AG04450 (cell line): ENCODE data around the gene TMEM87B. TPM values are rescaled to one million over a fixed set of nuclear protein-coding genes. Genes with fewer than 3 reads are reported as not detected.

Source experiments
- CTCF ChIA-PET: fragments of 300-600, 350-600 bp; formaldehyde crosslinking; extraction: SDS; loops from one replicate; lab custom pipeline; 2022; ENCODE audit warnings: antibody characterized with exemption, inconsistent platforms; lab: Charles Lee
- POLR2A ChIA-PET: fragments of 350-600 bp; formaldehyde crosslinking; extraction: SDS; loops from one replicate; lab custom pipeline; 2021; ENCODE audit warnings: antibody characterized with exemption, inconsistent platforms; lab: Yijun Ruan, JAX
- DNase-seq: peaks from one replicate; pipeline ENCODE4 v3.0.0-alpha.2; 2011; ENCODE audit warnings: low read depth, low spot score
- H3K27ac ChIP-seq: one replicate; pipeline ENCODE4 v1.5.1; 2012; ENCODE audit warnings: low read depth, low read length, control low read depth
- H3K27me3 ChIP-seq: one replicate; pipeline ENCODE4 v1.6.0; 2012; ENCODE audit warnings: low read length; ENCODE audit not compliant: control insufficient read depth, insufficient read depth
- H3K4me3 ChIP-seq: 2 replicates; pipeline ENCODE4 v1.5.1; 2011; ENCODE audit warnings: mild to moderate bottlenecking, low read depth, low read length, control low read depth
- H3K9me3 ChIP-seq: 2 replicates; pipeline ENCODE4 v1.5.1; 2012; ENCODE audit warnings: low read length; ENCODE audit not compliant: control insufficient read depth, insufficient read depth
- polyA plus RNA-seq: library from polyadenylated mRNA; depleted of rRNA; stranded (reverse); fragments of >200 nt; gene quantifications from 2 replicates; pipeline ENCODE4 v1.2.3, GENCODE V29; 2011
- TF ChIP-seq, protein P1 (sequence below): IDR thresholded peaks from 2 replicates; pipeline ENCODE4 v1.5.1; 2011; ENCODE audit warnings: low read depth, low read length, control low read depth, inconsistent platforms

TMEM87B gene
- polyA plus RNA-seq, 1 experiment: 24.5 TPM

DNA sequence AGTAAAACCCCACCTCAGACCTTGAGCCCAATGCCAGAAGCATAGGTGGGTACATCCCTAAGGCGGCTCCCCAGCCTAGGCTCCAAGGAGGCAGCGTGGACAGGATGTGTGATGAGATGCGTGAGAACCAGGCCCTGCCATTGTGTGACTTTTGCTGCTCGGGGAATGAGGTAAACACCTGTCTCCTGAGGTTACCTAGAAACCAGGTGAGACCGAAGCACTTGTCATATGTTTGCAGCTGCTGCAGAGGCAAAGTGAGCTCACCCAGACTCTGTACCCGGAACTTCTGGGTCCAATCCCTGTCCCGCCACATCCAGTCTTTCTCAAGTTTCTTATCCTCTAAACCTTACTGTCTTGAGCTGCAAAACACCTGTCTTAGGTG lies 86.5 kb downstream of the TMEM87B start:
- ChIA-PET CTCF (no interaction called here), POLR2A (no interaction called here)
- Histone ChIP-seq H3K9me3 (no peaks in the 10 kb centered on the region; the same call in 1 of the 2 replicates), H3K27ac (no peak overlapping the region), H3K27me3 (peaks cover 4% of the 10 kb centered on the region), H3K4me3 (no peak overlapping the region)
- no peak for DNase-seq
- TF ChIP-seq, protein P1, sequence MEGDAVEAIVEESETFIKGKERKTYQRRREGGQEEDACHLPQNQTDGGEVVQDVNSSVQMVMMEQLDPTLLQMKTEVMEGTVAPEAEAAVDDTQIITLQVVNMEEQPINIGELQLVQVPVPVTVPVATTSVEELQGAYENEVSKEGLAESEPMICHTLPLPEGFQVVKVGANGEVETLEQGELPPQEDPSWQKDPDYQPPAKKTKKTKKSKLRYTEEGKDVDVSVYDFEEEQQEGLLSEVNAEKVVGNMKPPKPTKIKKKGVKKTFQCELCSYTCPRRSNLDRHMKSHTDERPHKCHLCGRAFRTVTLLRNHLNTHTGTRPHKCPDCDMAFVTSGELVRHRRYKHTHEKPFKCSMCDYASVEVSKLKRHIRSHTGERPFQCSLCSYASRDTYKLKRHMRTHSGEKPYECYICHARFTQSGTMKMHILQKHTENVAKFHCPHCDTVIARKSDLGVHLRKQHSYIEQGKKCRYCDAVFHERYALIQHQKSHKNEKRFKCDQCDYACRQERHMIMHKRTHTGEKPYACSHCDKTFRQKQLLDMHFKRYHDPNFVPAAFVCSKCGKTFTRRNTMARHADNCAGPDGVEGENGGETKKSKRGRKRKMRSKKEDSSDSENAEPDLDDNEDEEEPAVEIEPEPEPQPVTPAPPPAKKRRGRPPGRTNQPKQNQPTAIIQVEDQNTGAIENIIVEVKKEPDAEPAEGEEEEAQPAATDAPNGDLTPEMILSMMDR: no peak

DNA sequence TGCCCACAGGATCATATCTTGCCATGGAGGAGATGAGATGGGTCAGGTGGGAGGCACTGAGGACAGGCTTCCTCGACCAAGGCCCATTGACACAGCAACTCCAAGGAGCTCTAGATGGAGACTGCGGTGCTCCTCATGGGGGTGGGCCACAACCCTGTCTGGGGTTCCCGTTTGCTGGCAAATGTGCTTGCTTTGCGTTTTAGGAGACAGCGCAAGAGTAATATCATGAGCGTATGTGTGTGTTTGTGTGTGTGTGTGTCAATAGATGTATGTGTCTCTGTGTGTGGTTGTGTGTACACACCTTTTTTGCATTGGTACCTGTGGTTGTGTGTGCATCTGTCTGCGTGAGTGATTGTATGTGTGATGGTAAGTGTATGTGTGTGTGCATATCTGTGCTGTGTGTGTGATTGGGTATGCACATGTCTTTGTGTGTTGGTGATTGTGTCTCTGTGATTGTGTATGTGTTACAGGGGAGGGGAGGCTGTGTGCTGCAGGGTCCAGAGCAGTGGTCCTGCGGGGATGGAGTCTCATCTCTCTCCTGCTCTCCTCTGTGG lies 87.5 kb downstream of the TMEM87B start:
- CTCF ChIA-PET: no interaction called here
- Histone ChIP-seq H3K27me3 (peaks cover 4% of the 10 kb centered on the region), H3K4me3 (no peak overlapping the region), H3K9me3 (no peaks in the 10 kb centered on the region; the same call in 1 of the 2 replicates), H3K27ac (no peak overlapping the region)
- TF ChIP-seq, protein P1: no peak
- DNase-seq: no peak
- POLR2A ChIA-PET: no interaction called here

DNA sequence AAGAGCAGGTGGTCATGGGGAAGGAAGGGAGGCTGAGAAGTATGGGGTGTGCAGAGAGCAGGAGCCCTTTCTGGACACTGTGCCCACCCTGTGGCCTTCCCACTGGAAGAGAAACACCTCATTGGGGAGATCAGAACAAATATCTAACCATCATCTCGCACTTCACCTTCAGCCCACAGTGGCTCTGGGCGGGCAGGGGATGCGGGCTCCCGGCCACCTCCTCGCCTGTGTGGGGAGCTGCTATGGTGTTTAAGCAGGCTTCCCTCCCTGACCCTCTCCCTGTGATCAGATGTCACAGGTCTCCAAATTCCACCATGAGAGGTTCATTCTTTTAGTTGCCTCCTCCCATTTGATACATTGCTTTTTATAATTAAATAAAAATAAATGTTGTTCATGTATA lies 88.1 kb downstream of the TMEM87B start:
- Histone ChIP-seq H3K27ac (no peak overlapping the region), H3K27me3 (peaks cover 4% of the 10 kb centered on the region), H3K4me3 (no peak overlapping the region), H3K9me3 (no peaks in the 10 kb centered on the region; the same call in 1 of the 2 replicates)
- ChIA-PET CTCF (no interaction called here), POLR2A (no interaction called here)
- TF ChIP-seq, protein P1: no peak
- no peak for DNase-seq

DNA sequence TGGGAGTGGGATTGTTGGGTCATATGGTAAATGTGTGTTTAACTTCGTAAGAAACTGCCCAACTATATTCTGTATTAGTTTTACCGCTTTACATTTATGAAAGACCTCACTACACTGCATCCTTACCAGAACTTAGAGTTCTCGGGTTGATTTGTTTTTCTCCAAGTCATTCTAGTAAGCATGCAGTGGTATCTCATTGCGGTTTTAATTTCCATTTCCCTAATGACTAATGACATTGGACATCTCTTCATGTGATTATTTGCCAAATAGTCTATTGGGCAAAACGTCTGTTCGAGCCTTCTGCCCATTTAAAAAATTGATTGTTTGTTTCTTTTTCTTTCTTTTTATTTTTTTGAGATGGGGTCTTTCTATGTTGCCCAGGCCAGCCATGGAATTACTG lies 89.9 kb downstream of the TMEM87B start:
- TF ChIP-seq, protein P1: no peak
- H3K27me3 ChIP-seq: peaks cover 4% of the 10 kb centered on the region
- H3K9me3 ChIP-seq: no peaks in the 10 kb centered on the region; the same call in 1 of the 2 replicates
- ChIA-PET CTCF (interaction anchor here (1.0 kb wide), 1 partner anchor 26 kb away, joined by 3 read pairs; no protein-coding TSS in a partner anchor), POLR2A (no interaction called here)
- H3K4me3 ChIP-seq: no peak overlapping the region
- no peak for DNase-seq
- no peak overlapping the region for H3K27ac ChIP-seq

DNA sequence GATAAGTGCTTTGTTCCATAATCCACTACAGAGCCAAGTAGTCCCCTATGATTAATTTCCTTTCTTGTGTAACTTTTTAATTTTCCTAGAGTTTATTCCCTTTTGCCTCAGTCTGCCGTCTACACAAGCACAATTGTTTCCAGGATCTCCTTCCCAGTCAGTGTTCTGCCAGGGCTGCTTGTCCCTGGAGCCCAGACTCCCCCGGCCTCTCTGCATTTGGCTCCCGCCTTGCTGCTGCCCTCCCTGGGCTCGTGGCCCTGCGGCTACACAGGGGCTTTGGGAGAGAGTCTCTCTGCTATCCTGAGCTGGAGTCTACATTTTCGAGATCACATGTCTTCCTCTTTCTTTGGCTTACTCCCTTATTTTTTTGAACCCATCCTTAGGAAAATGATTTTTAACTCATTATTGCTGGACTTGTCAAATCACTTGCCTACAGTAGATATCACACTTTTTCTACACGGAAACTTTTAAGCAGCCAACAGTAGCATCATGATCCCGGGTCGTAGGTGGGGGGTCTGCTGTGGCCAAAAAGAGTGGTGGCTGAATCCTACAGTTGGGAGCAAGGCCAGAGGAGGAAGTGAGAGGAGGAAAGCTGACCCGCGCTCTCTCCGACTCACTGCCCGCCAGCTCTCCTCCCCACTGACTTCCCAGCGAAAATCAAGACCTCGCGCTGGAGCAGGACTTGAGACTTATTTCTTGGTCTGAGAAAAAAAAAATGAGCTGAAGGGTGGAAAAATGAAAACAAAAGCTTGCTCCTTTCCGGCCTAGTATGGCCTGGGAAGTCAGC lies 92.5 kb downstream of the TMEM87B start:
- POLR2A ChIA-PET: no interaction called here
- TF ChIP-seq, protein P1: no peak

More for the DNA sequence above, 92.5 kb downstream of the TMEM87B start:
- CTCF ChIA-PET: no interaction called here
- no peak for DNase-seq
- H3K4me3 ChIP-seq: no peak overlapping the region
- H3K27me3 ChIP-seq: no peaks in the 10 kb centered on the region
- H3K9me3 ChIP-seq: no peaks in the 10 kb centered on the region
- H3K27ac ChIP-seq: no peak overlapping the region
